Measurements from ENCODE around the gene NOS1AP. TPM values are rescaled to one million over a fixed set of nuclear protein-coding genes. Genes with fewer than 3 reads are reported as not detected.

Gene NOS1AP
- total and polyA plus RNA-seq, 2 donors (not counting 3 experiments of a cell fraction or from before 2014, with no cell fraction given), result 1.3 to 5.4 TPM

DNA sequence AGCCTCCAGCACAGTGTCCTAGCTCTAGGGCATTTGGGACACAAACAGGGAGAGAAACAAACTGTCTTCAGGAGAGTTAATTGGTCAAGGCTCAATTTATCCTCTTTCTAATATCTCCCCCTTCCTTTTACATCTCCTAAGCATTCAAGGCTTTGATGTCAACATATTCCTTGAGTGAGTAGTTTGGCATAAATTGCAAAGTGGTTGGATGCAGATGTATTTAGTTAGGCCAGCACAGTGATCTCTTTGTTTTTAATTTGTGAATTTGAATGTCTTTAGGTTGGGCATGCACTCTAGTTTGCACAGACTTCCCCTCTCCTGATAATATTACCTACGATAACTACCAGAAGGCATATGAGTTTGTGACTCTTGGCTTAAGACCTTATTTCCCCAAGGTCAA is 33.3 kb upstream of the NOS1AP start:
- H3K4me1 ChIP-seq (ENCODE audit: control insufficient read depth, extremely low read depth, insufficient read depth, low read length), result peaks cover 6% of the 10 kb centered on the region
- POLR2A ChIA-PET, result no interaction called here
- H3K9ac ChIP-seq (replicated peaks; ENCODE audit: extremely low read depth, insufficient read depth, low read length), result no peak overlapping the region
- DNase-seq (ENCODE audit: low read depth, low spot score), result no peak
- BruUV-seq (replicated peaks), result no TSS peak
- no peak overlapping the region for H2AFZ ChIP-seq (ENCODE audit: low read depth, low read length)
- no peaks in the 10 kb centered on the region for H3K79me2 ChIP-seq (ENCODE audit: control insufficient read depth, insufficient read depth, low read length)
- peaks cover 0 to 13% of the 10 kb centered on the region in 2 experiments for H3K27me3 ChIP-seq (ENCODE audit: control insufficient read depth in 2 of 2, insufficient read depth in 2 of 2, low read length in 2 of 2)
- H3K4me3 ChIP-seq (replicated peaks in 1 of 3; ENCODE audit: insufficient read depth in 1 of 3, low read depth in 1 of 3, low read length in 3 of 3), result no peak overlapping the region
- CTCF ChIA-PET, result interaction anchor here (1.2 to 9.5 kb wide), 12 partner anchors 12 to 353 kb away, joined by 4 to 754 read pairs (median 6); partner anchors contain the start of gene OLFML2B
- dilution Hi-C loops (cut with MboI; ENCODE audit: extremely low pct_ligation_motif_present, low sequenced_read_pairs) (no loop called here), intact Hi-C loops (cut with micrococcal nuclease) (loop anchor here (10.0 kb wide), 1 partner anchor 271 kb away; the partner anchor contains the start of gene ATF6)
- no peak overlapping the region for H3K4me2 ChIP-seq (ENCODE audit: insufficient read depth, low read length)
- H3K36me3 ChIP-seq (ENCODE audit: control insufficient read depth in 2 of 2, extremely low read depth in 1 of 2, insufficient read depth in 2 of 2, low read length in 2 of 2), result no peaks in the 10 kb centered on the region
- no peak for FAIRE-seq
- H3K9me3 ChIP-seq (replicated peaks; ENCODE audit: control insufficient read depth, insufficient read depth, low read length), result no peaks in the 10 kb centered on the region
- H3K9me1 ChIP-seq (replicated peaks; ENCODE audit: control insufficient read depth, extremely low read depth, insufficient read depth, low read length), result no peaks in the 10 kb centered on the region
- no peaks in the 10 kb centered on the region for H4K20me1 ChIP-seq (replicated peaks; ENCODE audit: control insufficient read depth, extremely low read depth, insufficient read depth, low read length)
- H3K27ac ChIP-seq (ENCODE audit: insufficient read depth, low read depth, low read length), result no peak overlapping the region
- TF ChIP-seq POLR2AphosphoS5 (IDR thresholded peaks at IDR 0.05; ENCODE audit: insufficient read depth, low read depth, low read length) (no peak), JUN (IDR thresholded peaks at IDR 0.05; ENCODE audit: borderline replicate concordance, insufficient read depth, insufficient read length, low read depth) (no peak), GATA2 (IDR thresholded peaks at IDR 0.05; ENCODE audit: insufficient read depth, insufficient read length, low read depth, low read length) (no peak), POLR2A (IDR thresholded peaks at IDR 0.05; ENCODE audit: low read depth, low read length) (no peak), MYC (IDR thresholded peaks at IDR 0.05; ENCODE audit: low read depth, low read length) (no peak), EZH2 (IDR thresholded peaks at IDR 0.05; ENCODE audit: borderline replicate concordance, low read depth, low read length, severe bottlenecking) (no peak), FOS (IDR thresholded peaks at IDR 0.05; ENCODE audit: borderline replicate concordance, insufficient read depth, low read length) (no peak)
- TF ChIP-seq, protein P1, sequence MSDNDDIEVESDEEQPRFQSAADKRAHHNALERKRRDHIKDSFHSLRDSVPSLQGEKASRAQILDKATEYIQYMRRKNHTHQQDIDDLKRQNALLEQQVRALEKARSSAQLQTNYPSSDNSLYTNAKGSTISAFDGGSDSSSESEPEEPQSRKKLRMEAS (IDR thresholded peaks at IDR 0.05; ENCODE audit: insufficient read depth, insufficient read length), result no peak
- TF ChIP-seq, protein P2, sequence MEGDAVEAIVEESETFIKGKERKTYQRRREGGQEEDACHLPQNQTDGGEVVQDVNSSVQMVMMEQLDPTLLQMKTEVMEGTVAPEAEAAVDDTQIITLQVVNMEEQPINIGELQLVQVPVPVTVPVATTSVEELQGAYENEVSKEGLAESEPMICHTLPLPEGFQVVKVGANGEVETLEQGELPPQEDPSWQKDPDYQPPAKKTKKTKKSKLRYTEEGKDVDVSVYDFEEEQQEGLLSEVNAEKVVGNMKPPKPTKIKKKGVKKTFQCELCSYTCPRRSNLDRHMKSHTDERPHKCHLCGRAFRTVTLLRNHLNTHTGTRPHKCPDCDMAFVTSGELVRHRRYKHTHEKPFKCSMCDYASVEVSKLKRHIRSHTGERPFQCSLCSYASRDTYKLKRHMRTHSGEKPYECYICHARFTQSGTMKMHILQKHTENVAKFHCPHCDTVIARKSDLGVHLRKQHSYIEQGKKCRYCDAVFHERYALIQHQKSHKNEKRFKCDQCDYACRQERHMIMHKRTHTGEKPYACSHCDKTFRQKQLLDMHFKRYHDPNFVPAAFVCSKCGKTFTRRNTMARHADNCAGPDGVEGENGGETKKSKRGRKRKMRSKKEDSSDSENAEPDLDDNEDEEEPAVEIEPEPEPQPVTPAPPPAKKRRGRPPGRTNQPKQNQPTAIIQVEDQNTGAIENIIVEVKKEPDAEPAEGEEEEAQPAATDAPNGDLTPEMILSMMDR (IDR thresholded peaks at IDR 0.05; ENCODE audit: extremely low read depth in 1 of 2, insufficient read depth in 1 of 2, low read depth in 1 of 2, low read length in 2 of 2), result no peak
